ENCODE results near the gene PDZRN3. TPM values are rescaled to one million over a fixed set of nuclear protein-coding genes. Genes with fewer than 3 reads are reported as not detected.

PDZRN3 gene
- total RNA-seq, result not detected in 2 replicates

DNA sequence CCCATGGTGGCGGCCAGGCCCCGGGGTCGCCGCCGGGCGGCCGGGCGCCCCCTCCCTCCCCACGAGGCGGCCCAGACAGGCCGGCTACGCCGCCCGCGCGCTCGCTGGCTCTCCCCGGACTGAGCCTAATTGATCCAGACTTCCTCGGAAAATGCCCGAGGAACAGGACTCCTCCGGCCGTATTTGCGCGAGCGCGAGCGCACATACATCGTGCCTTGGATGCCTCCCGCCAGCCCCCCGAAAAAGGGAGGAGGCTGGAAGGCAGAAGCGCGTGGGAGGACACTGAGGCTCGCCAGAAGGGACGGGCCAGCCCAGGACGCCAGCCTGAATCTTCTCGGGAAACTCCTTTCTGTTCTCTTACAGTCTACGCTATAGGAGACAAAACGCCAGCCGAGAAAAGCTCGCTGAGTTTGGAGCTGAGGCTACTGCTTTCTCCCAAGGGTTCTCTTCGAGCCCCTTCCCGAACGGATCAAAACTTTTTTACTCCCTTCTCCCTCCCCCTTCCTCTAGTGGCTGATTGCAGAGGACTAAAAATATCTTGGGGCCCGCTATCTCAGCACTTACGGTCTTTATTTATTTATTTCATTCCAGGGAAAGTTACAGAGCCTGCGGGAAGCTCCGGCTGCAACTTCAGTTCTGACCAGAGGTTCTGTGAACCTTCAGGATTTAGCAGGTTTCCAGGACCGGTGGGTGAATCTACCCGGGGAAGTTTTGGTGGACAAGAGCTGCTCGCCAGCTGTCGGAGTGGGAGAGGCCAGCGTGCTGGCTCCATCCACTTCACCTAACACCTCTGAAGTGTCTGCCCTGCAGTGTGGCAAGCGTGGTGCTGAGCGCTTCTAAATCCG lies at the start of gene PDZRN3:
PDZRN3 (minus strand) TSS at position 121 of the 845 bp plus-strand sequence.
- no peak for DNase-seq (ENCODE audit: low read depth, low spot score)

DNA sequence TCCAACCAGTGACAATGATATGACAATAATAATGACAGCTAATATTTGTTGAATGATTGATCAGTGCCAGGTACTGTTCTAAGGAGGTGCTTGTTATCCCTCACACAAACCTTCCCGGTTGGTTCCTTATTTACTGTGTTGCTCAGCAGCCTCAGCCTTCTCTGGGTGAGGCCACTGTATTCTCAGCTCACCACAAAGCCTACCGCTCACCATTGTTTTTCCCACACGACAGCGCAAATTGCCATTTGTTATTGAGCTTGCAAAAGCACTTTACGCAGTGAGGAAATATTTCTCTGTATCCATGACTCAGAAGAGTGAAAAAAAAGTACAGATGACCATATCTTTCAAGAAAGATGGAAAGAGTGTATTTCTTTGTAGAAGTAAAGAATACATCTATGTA lies 49.5 kb upstream of the PDZRN3 start:
- DNase-seq (ENCODE audit: low read depth, low spot score), result no peak

- no peak for DNase-seq (ENCODE audit: low read depth, low spot score)
These were observed 44.5 kb upstream of the PDZRN3 start for GRCh38 chr3:73669260-73669659.

DNA sequence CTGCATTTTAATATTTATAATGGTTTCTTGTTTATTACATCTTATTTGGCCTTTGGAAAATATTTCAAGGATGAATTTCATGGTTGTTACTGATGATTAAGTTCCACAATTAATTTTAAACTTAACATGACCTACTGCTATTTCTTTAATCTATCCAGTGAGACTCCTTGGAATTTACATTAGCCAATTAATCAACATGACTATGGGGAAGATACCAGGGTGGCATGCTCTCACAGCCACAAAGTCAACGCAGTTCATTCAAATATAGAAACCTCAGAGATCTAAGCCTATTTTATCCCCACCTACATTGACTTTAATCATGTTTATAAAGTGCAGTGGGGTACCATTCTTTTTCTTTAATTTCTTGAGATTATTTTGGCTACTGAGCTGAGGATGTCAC lies 43.6 kb upstream of the PDZRN3 start:
- DNase-seq (ENCODE audit: low read depth, low spot score), result no peak

DNA sequence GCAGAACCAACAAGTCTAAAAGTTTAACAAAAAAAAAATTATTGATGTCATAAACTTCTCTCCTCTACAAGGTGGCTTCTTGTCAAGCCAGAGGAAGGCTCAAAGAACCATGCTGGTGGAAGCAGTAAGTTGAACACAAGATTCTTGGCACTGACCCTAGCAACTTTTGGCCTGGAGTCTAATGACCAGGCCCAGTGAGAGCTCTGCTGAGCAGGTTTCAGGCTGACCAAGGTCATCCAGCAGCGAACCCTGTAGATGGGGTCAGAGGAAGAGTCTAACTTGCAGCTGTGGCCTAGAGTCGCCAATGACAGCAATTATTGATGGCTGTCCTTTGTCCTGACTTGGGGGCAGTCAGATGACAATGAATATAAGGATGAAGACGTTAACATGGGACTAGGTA lies 43.1 kb upstream of the PDZRN3 start:
- DNase-seq (ENCODE audit: low read depth, low spot score), result no peak

- DNase-seq (ENCODE audit: low read depth, low spot score), result no peak
These were observed 40.5 kb upstream of the PDZRN3 start for GRCh38 chr3:73665286-73665685.

GRCh38 chr3:73664389-73664788 lies 39.6 kb upstream of the PDZRN3 start:
- DNase-seq (ENCODE audit: low read depth, low spot score), result no peak

DNA sequence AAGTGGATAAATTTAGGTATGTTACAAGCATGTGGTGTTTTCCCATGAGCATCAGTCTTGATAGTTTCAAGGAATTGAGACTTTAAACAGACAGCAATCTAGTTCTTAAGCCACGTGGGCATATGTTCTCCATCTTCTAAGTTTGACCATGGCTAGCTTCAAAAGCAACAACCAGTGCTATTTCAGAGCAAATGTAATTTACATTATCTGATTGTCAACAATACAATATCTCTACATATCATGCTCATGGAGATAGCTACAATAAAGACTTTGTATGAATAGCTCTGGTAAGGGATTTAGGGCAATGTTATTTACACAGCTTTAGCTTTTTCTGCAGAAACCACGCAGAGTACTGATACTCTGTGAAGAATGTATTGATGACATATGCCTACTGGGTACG lies 38.8 kb upstream of the PDZRN3 start:
- DNase-seq (ENCODE audit: low read depth, low spot score), result no peak

DNA sequence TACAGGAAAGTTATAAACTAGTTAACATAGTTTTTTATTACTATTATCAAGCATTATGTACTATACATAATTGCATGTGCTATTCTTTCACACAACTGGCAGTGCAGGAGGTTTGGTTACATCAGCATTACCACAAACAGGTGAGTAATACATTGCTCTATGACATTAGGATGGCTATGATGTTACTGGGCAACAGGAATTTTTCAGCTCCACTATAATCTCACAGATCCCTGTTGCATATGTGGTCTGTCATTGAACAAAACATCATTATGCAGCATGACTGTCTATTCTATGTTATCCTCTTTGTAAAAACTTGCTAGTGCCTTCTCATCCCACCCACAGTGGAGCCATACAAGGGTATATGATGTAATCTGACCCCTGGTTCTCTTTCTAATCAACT lies 36.5 kb upstream of the PDZRN3 start:
- no peak for DNase-seq (ENCODE audit: low read depth, low spot score)

DNA sequence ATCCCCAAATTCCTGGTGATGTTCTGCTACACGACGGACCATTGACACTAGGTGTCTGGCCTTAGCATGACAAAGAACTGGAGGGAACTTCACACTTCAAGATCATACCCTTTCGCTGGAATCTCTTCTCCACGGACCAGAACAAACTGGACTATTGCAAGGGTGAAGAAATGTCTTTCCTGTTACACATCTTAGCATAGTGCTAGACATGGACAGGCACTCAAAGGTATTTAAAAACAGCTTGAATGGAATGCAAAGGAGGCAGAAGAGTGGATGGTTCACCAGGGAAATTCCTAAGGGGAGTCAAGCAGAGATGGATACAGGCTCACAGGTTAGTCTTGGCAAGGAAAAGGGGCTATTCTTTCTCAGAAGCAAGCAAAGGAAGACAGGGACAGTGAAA lies 33.5 kb upstream of the PDZRN3 start:
- no peak for DNase-seq (ENCODE audit: low read depth, low spot score)

DNA sequence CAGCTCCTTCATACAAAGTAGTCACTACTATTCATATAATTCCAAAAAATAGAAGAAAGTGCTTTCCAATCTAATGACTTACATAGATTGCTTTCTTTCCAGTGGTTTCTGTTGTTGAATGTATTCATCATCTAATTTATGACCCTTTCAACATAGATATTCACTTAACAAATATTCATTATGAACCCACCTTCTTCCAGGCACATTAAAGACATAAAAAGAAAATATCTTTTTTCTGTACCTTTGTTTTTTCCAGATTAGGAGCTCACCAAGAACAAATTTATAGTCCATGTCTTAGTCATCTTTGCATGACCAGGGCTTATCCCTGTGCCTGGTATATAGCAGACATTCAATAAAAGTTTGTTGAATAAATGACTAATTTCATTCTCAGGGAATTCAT lies 32.4 kb upstream of the PDZRN3 start:
- DNase-seq (ENCODE audit: low read depth, low spot score), result no peak

- DNase-seq (ENCODE audit: low read depth, low spot score), result no peak
These were observed 31.6 kb upstream of the PDZRN3 start for GRCh38 chr3:73656241-73656890.

- no peak for DNase-seq (ENCODE audit: low read depth, low spot score)
These were observed 30.5 kb upstream of the PDZRN3 start for GRCh38 chr3:73655197-73655596.

- no peak for DNase-seq (ENCODE audit: low read depth, low spot score)
These were observed 29.1 kb upstream of the PDZRN3 start for GRCh38 chr3:73653877-73654276.

- no peak for DNase-seq (ENCODE audit: low read depth, low spot score)
These were observed 28.6 kb upstream of the PDZRN3 start for GRCh38 chr3:73653351-73653750.

DNA sequence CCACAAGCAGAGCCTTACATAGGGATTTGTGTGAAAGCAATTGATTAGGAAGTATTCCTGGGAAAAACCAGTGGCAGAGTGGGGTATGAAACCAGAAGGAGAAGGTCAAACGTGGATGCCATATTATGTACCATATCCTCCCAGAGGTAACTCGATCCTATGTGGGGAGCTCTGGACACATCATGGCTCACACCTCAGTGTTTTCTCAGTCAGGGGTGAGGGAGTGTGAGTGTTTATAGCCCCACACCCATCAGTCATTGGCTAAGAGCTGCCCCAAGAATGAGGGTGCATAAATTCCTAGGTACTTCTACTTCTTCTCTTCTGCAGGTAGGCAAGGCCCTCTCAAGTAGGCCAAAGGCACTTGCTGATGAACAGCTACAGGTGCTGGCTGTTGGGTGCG lies 28.2 kb upstream of the PDZRN3 start:
- DNase-seq (ENCODE audit: low read depth, low spot score), result no peak

DNA sequence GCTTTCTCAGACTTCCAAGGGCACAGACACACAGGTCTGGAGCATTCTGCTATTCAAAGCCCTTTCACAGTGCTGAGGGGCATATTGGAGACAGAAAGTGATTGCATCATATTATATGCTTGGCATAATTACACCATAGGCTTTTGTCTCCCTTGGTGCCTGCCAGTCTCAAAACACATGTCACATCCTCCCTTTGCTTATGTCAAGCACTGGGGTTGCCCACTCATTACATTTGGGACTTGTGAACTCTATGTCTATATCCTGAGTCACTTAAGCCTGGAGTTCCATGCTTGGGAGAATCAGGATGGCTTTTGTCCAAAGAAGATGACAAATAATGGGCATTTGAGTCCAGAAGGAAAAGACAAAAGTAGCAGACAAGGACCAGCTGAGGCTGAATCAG lies 12.3 kb upstream of the PDZRN3 start:
- no peak for DNase-seq (ENCODE audit: low read depth, low spot score)

GRCh38 chr3:73635254-73635653 lies 10.5 kb upstream of the PDZRN3 start:
- no peak for DNase-seq (ENCODE audit: low read depth, low spot score)

DNA sequence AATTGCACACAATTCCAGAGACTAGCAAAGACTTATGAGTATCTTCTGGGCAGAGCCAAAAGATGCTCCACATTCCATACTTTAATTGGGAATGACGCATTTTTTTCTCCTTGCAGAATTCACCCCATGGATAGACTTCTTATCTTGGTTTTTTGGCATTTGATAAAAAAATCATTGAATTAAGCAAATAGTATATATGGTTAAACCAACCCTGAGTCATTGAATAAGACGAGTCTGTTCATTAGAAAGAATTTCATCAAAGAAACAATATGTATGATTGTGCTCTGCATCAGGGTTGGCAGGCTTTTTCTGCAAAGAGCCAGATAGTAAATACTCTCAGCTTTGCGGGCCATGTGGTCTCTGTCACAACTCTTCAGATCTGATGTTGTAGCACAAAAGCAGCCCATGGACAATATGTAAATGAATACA lies 9.2 kb upstream of the PDZRN3 start:
- DNase-seq (ENCODE audit: low read depth, low spot score), result no peak

- no peak for DNase-seq (ENCODE audit: low read depth, low spot score)
These were observed 8.7 kb upstream of the PDZRN3 start for GRCh38 chr3:73633453-73633852.

DNA sequence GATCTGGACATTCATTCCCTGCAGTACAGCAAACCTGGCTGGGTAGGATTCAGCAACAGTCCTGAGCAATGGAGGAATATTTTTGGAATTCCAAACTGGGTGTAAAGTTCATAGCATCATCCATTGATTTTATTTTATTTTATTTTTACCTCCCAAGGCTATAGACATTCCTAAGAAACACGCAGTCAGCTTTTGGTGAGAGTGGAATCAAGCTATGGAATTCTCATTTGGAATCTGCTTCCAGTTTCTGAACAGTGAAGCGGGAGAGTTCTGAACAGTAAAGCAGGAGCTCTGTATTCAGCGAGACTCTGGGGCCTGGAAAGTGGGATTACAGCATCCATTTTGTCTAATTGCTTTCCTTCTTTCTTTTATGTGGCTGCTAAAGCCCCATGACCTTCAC lies 1.4 kb upstream of the PDZRN3 start:
- no peak for DNase-seq (ENCODE audit: low read depth, low spot score)

- no peak for DNase-seq (ENCODE audit: low read depth, low spot score)
These were observed 522 bp downstream of the PDZRN3 start for GRCh38 chr3:73624017-73624820.
